Activated CD4-positive, alpha-beta T cell treated with anti-CD3 and anti-CD28 coated beads, Interleukin-2, amount 50 U/mL, for 4 hours (primary cell): ENCODE results near the gene UBE2O.

Experiments used
- DNase-seq, 2 experiments: peaks; one replicate each; pipeline ENCODE4 v3.0.0-alpha.2; 2020

Gene UBE2O

GRCh38 chr17:76452660-76453430 lies at the start of gene UBE2O:
TSS of gene UBE2O (minus strand) at chr17:76453152. CDS start at chr17:76453141, 11 bp downstream.
- DNase-seq, result peak; percentile 86 to 87

- DNase-seq, result no peak
These were observed 48.9 kb upstream of the UBE2O start for GRCh38 chr17:76501827-76502307.

- peak; percentile 94 to 95 for DNase-seq
These were observed 48.3 kb upstream of the UBE2O start, which contains the start of gene RHBDF2 for GRCh38 chr17:76501018-76501826. TSS of gene RHBDF2 (minus strand) at chr17:76501423. CDS start at chr17:76481524, 19,899 bp downstream.

GRCh38 chr17:76500747-76501017 lies 47.7 kb upstream of the UBE2O start:
- DNase-seq, result no peak

- DNase-seq, result no peak
These were observed 47.3 kb upstream of the UBE2O start for GRCh38 chr17:76500074-76500746.

GRCh38 chr17:76499267-76499667 lies 46.3 kb upstream of the UBE2O start:
- no peak for DNase-seq

GRCh38 chr17:76498876-76499251 lies 45.9 kb upstream of the UBE2O start:
- no peak for DNase-seq

- DNase-seq, result no peak
These were observed 45.3 kb upstream of the UBE2O start for GRCh38 chr17:76497979-76498875.

- no peak for DNase-seq
These were observed 44.7 kb upstream of the UBE2O start for GRCh38 chr17:76497699-76497978.

GRCh38 chr17:76496464-76496863 lies 43.5 kb upstream of the UBE2O start:
- DNase-seq, result no peak

- no peak for DNase-seq
These were observed 42.9 kb upstream of the UBE2O start for GRCh38 chr17:76495663-76496400.

GRCh38 chr17:76493505-76494167 lies 40.7 kb upstream of the UBE2O start:
- no peak for DNase-seq

GRCh38 chr17:76492989-76493501 lies 40.1 kb upstream of the UBE2O start:
- DNase-seq, result no peak

GRCh38 chr17:76492123-76492988 lies 39.4 kb upstream of the UBE2O start:
- no peak for DNase-seq

- DNase-seq, result no peak
These were observed 38.5 kb upstream of the UBE2O start for GRCh38 chr17:76491271-76492122.

- DNase-seq, result no peak
These were observed 37.3 kb upstream of the UBE2O start for GRCh38 chr17:76490112-76490710.

- DNase-seq, result no peak
These were observed 34.7 kb upstream of the UBE2O start for GRCh38 chr17:76487451-76488192.

- DNase-seq, result no peak
These were observed 32.6 kb upstream of the UBE2O start for GRCh38 chr17:76485569-76485968.
